IMR-90 (cell line): Measurements from ENCODE around the gene CLEC16A. TPM values are rescaled to one million over a fixed set of nuclear protein-coding genes. Genes with fewer than 3 reads are reported as not detected.

Experiments used
- ATAC-seq: fragments of 200-7000 bp; cut with Tn5 transposase; 2 replicates; pipeline ENCODE4 v1.9.1; 2020; ENCODE audit warnings: low read depth, mild to moderate bottlenecking, moderate library complexity
- BruUV-seq: library from RNA; stranded (reverse); fragments of 400-500 nt; replicated peaks from 2 replicates; lab custom pipeline; 2021; lab: Mats Ljungman, UMichigan
- CTCF ChIA-PET: fragments of 300-600 bp; formaldehyde crosslinking; extraction: SDS; loops from one replicate; lab custom pipeline; 2021; ENCODE audit warnings: antibody characterized with exemption; lab: Yijun Ruan, JAX
- POLR2A ChIA-PET: fragments of 300-600 bp; sonication (Branson Sonifier 250); formaldehyde crosslinking; loops from one replicate; lab custom pipeline; 2022; ENCODE audit warnings: antibody characterized with exemption; ENCODE audit not compliant: unreplicated experiment; lab: Charles Lee
- DNase-seq: peaks from one replicate; pipeline ENCODE4 v3.0.0; 2013
- H2AFZ ChIP-seq: replicated peaks from 2 replicates; pipeline ENCODE3; 2013; ENCODE audit warnings: low read length, mild to moderate bottlenecking; ENCODE audit not compliant: poor library complexity
- H2AK5ac ChIP-seq: 2 replicates; pipeline ENCODE4 v1.6.1; 2013; ENCODE audit warnings: low read depth, low read length, inconsistent platforms
- H2AK9ac ChIP-seq: replicated peaks from 2 replicates; pipeline ENCODE3; 2013; ENCODE audit warnings: mild to moderate bottlenecking, low read depth, low read length, moderate library complexity; ENCODE audit not compliant: poor library complexity
- H2BK120ac ChIP-seq: 2 replicates; pipeline ENCODE4 v1.6.1; 2013; ENCODE audit warnings: low read depth, low read length, inconsistent platforms
- H2BK15ac ChIP-seq: 3 replicates; pipeline ENCODE4 v1.6.1; 2013; ENCODE audit warnings: low read depth, low read length, inconsistent platforms
- H2BK20ac ChIP-seq: 2 replicates; pipeline ENCODE4 v1.6.1; 2013; ENCODE audit warnings: low read depth, mild to moderate bottlenecking, inconsistent platforms, low read length, moderate library complexity
- H2BK5ac ChIP-seq: 2 replicates; pipeline ENCODE4 v1.6.1; 2013; ENCODE audit warnings: mild to moderate bottlenecking, low read depth, low read length, inconsistent platforms; ENCODE audit not compliant: poor library complexity, severe bottlenecking
- H3K14ac ChIP-seq: replicated peaks from 2 replicates; pipeline ENCODE4 v1.6.1; 2013; ENCODE audit warnings: low read depth, low read length, inconsistent platforms
- H3K18ac ChIP-seq: 2 replicates; pipeline ENCODE4 v1.6.1; 2013; ENCODE audit warnings: low read depth, low read length, control low read depth
- H3K23ac ChIP-seq: 2 replicates; pipeline ENCODE4 v1.6.1; 2013; ENCODE audit warnings: low read depth, low read length, inconsistent platforms
- H3K27ac ChIP-seq: 2 replicates; pipeline ENCODE4 v1.5.1; 2013; ENCODE audit warnings: mild to moderate bottlenecking, control low read depth, low read length; ENCODE audit not compliant: insufficient read depth
- H3K27me3 ChIP-seq: 2 replicates; pipeline ENCODE4 v1.6.1; 2013; ENCODE audit warnings: low read length; ENCODE audit not compliant: control insufficient read depth, insufficient read depth
- H3K36me3 ChIP-seq: 2 replicates; pipeline ENCODE4 v1.6.1; 2013; ENCODE audit warnings: low read length, mixed read lengths; ENCODE audit not compliant: control insufficient read depth, insufficient read depth
- H3K4ac ChIP-seq: 2 replicates; pipeline ENCODE4 v1.6.1; 2013; ENCODE audit warnings: low read depth, low read length, inconsistent platforms
- H3K4me1 ChIP-seq: 2 replicates; pipeline ENCODE4 v1.6.1; 2013; ENCODE audit warnings: low read length, mixed read lengths; ENCODE audit not compliant: control insufficient read depth, insufficient read depth
- H3K4me2 ChIP-seq: 2 replicates; pipeline ENCODE4 v1.6.1; 2013; ENCODE audit warnings: low read depth, mild to moderate bottlenecking, control low read depth, low read length, moderate library complexity
- H3K4me3 ChIP-seq: 2 replicates; pipeline ENCODE4 v1.5.1; 2013; ENCODE audit warnings: low read depth, mild to moderate bottlenecking, control low read depth, low read length, moderate library complexity; ENCODE audit not compliant: insufficient read depth
- H3K56ac ChIP-seq: 2 replicates; pipeline ENCODE4 v1.6.1; 2013; ENCODE audit warnings: low read length, inconsistent platforms; ENCODE audit not compliant: insufficient read depth; ENCODE audit errors: extremely low read depth
- H3K79me1 ChIP-seq, 2 experiments: 2 replicates each; pipeline ENCODE4 v1.6.1; 2013; ENCODE audit warnings: low read length in 2 of 2, inconsistent platforms in 1 of 2, low read depth in 1 of 2
- H3K9ac ChIP-seq: 2 replicates; pipeline ENCODE4 v1.6.1; 2013; ENCODE audit warnings: low read depth, low read length, control low read depth
- H3K9me1 ChIP-seq: 2 replicates; pipeline ENCODE4 v1.6.1; 2013; ENCODE audit warnings: low read length, inconsistent platforms; ENCODE audit not compliant: insufficient read depth
- H3K9me3 ChIP-seq: 2 replicates; pipeline ENCODE4 v1.6.1; 2013; ENCODE audit warnings: low read length; ENCODE audit not compliant: control insufficient read depth, insufficient read depth
- H4K20me1 ChIP-seq: 2 replicates; pipeline ENCODE4 v1.6.1; 2013; ENCODE audit warnings: low read length, inconsistent platforms; ENCODE audit not compliant: insufficient read depth
- H4K5ac ChIP-seq: 2 replicates; pipeline ENCODE4 v1.6.1; 2013; ENCODE audit warnings: mild to moderate bottlenecking, low read depth, low read length, control low read depth
- H4K8ac ChIP-seq, 2 experiments: 2 replicates each; pipeline ENCODE4 v1.6.1; 2013; ENCODE audit warnings: low read depth in 2 of 2, low read length in 2 of 2, control low read depth in 1 of 2, inconsistent platforms in 1 of 2
- H4K91ac ChIP-seq: 2 replicates; pipeline ENCODE4 v1.6.1; 2013; ENCODE audit warnings: low read depth, low read length, inconsistent platforms; ENCODE audit not compliant: insufficient read depth
- BHLHE40 ChIP-seq: fragments of 150-350 bp; IDR thresholded peaks from 2 replicates; pipeline ENCODE4 v1.6.1; 2016; ENCODE audit warnings: mild to moderate bottlenecking, low read depth, low read length
- CEBPB ChIP-seq: IDR thresholded peaks from 2 replicates; pipeline ENCODE4 v1.6.1; 2012; ENCODE audit warnings: low read depth, low read length, improper control_type of control experiment
- CHD1 ChIP-seq: IDR thresholded peaks from 2 replicates; pipeline ENCODE4 v1.6.1; 2012; ENCODE audit warnings: low read depth, low read length, improper control_type of control experiment
- FOS ChIP-seq: fragments of 150-350 bp; IDR thresholded peaks from 2 replicates; pipeline ENCODE4 v1.6.1; 2016; ENCODE audit warnings: low read depth, low read length
- MAFK ChIP-seq: IDR thresholded peaks from 2 replicates; pipeline ENCODE4 v1.6.1; 2012; ENCODE audit warnings: low read depth, low read length, improper control_type of control experiment
- MAZ ChIP-seq: IDR thresholded peaks from 2 replicates; pipeline ENCODE4 v1.6.1; 2012; ENCODE audit warnings: low read depth, mild to moderate bottlenecking, low read length, improper control_type of control experiment, moderate library complexity, borderline replicate concordance
- MXI1 ChIP-seq: IDR thresholded peaks from 2 replicates; pipeline ENCODE4 v1.6.1; 2012; ENCODE audit warnings: low read depth, mild to moderate bottlenecking, low read length, moderate library complexity, borderline replicate concordance
- NFE2L2 ChIP-seq: fragments of 150-350 bp; IDR thresholded peaks from 2 replicates; pipeline ENCODE4 v1.6.1; 2016; ENCODE audit warnings: low read depth, mild to moderate bottlenecking, low read length
- POLR2A ChIP-seq: IDR thresholded peaks from 2 replicates; pipeline ENCODE4 v1.6.1; 2012; ENCODE audit warnings: mild to moderate bottlenecking, low read depth, low read length
- RAD21 ChIP-seq: IDR thresholded peaks from 2 replicates; pipeline ENCODE4 v1.6.1; 2012; ENCODE audit warnings: low read length, improper control_type of control experiment
- RCOR1 ChIP-seq: IDR thresholded peaks from 2 replicates; pipeline ENCODE4 v1.6.1; 2012; ENCODE audit warnings: mild to moderate bottlenecking, low read length, improper control_type of control experiment; ENCODE audit not compliant: insufficient replicate concordance
- RFX5 ChIP-seq: IDR thresholded peaks from 2 replicates; pipeline ENCODE4 v1.8.0; 2012; ENCODE audit warnings: low read depth, mild to moderate bottlenecking, low read length, moderate library complexity
- SMC3 ChIP-seq: fragments of 150-350 bp; IDR thresholded peaks from 2 replicates; pipeline ENCODE4 v1.6.1; 2016; ENCODE audit warnings: low read depth, mild to moderate bottlenecking, antibody characterized with exemption, low read length, moderate library complexity
- USF2 ChIP-seq: fragments of 150-350 bp; IDR thresholded peaks from 2 replicates; pipeline ENCODE4 v1.6.1; 2017; ENCODE audit warnings: mild to moderate bottlenecking, antibody characterized with exemption, low read length, low read depth
- WGBS, 2 experiments: methylation state at CpG; one replicate each; pipeline versions ENCODE4 v1.1.5 to v1.1.7; 2013; ENCODE audit warnings: missing lambda C conversion rate in 2 of 2; ENCODE audit not compliant: insufficient read length in 1 of 2; ENCODE audit errors: extremely low coverage in 2 of 2; 5-methylcytosine and 5-hydroxymethylcytosine counted together
- dilution Hi-C: fragments of 300-500 bp; cut with HindIII; formaldehyde crosslinking; loops from one replicate; pipeline ENCODE4 v1.14.3; 2018; ENCODE audit warnings: low sequenced_read_pairs; ENCODE audit not compliant: unreplicated experiment
- in situ Hi-C: fragments of 300-500 bp; cut with MboI; formaldehyde crosslinking; loops from 3 replicates; pipeline ENCODE4 v1.14.3; 2019; ENCODE audit warnings: low sequenced_read_pairs, inconsistent platforms, mixed read lengths
- intact Hi-C: fragments of 100-400 bp; cut with micrococcal nuclease; formaldehyde crosslinking; loops from 2 replicates; pipeline ENCODE4 v1.10.0; 2022
- polyA plus RNA-seq, 3 experiments: library from polyadenylated mRNA; depleted of rRNA; stranded (reverse); fragments of >200 nt; gene quantifications; 2 replicates each; pipeline ENCODE4 v1.2.3, GENCODE V29; 2012; ENCODE audit warnings: low replicate concordance in 1 of 3
- total RNA-seq: library from RNA; depleted of rRNA; stranded (reverse); fragments of >200 nt; gene quantifications from 2 replicates; pipeline ENCODE4 v1.2.3, GENCODE V29; 2012
- TF ChIP-seq, protein P1 (sequence below): fragments of 150-350 bp; IDR thresholded peaks from 2 replicates; pipeline ENCODE4 v1.6.1; 2016; ENCODE audit warnings: low read depth, mild to moderate bottlenecking, low read length, moderate library complexity, borderline replicate concordance
- TF ChIP-seq, protein P2 (sequence below): conservative IDR thresholded peaks from 2 replicates; pipeline ENCODE4 v1.5.1; 2012; ENCODE audit warnings: mild to moderate bottlenecking, low read depth, low read length, improper control_type of control experiment

CLEC16A gene
- total and polyA plus RNA-seq, 2 of the 4 experiments (the other 2 are of a cell fraction): 15.9 to 16.5 TPM

GRCh38 chr16:10943064-10943353 is 1.4 kb upstream of the CLEC16A start:
- POLR2A ChIA-PET: no interaction called here
- H3K56ac ChIP-seq: no peak overlapping the region
- H3K4me3 ChIP-seq: no peak overlapping the region
- no peak overlapping the region for H4K91ac ChIP-seq
- TF ChIP-seq, protein P1, sequence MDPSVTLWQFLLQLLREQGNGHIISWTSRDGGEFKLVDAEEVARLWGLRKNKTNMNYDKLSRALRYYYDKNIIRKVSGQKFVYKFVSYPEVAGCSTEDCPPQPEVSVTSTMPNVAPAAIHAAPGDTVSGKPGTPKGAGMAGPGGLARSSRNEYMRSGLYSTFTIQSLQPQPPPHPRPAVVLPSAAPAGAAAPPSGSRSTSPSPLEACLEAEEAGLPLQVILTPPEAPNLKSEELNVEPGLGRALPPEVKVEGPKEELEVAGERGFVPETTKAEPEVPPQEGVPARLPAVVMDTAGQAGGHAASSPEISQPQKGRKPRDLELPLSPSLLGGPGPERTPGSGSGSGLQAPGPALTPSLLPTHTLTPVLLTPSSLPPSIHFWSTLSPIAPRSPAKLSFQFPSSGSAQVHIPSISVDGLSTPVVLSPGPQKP: no peak
- TF ChIP-seq POLR2A (no peak), MAZ (no peak), SMC3 (no peak), RFX5 (no peak), FOS (no peak), NFE2L2 (no peak), CHD1 (no peak), RCOR1 (no peak), MAFK (no peak), BHLHE40 (no peak), USF2 (no peak), CEBPB (no peak), RAD21 (no peak), MXI1 (no peak)
- TF ChIP-seq, protein P2, sequence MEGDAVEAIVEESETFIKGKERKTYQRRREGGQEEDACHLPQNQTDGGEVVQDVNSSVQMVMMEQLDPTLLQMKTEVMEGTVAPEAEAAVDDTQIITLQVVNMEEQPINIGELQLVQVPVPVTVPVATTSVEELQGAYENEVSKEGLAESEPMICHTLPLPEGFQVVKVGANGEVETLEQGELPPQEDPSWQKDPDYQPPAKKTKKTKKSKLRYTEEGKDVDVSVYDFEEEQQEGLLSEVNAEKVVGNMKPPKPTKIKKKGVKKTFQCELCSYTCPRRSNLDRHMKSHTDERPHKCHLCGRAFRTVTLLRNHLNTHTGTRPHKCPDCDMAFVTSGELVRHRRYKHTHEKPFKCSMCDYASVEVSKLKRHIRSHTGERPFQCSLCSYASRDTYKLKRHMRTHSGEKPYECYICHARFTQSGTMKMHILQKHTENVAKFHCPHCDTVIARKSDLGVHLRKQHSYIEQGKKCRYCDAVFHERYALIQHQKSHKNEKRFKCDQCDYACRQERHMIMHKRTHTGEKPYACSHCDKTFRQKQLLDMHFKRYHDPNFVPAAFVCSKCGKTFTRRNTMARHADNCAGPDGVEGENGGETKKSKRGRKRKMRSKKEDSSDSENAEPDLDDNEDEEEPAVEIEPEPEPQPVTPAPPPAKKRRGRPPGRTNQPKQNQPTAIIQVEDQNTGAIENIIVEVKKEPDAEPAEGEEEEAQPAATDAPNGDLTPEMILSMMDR: no peak
- DNase-seq (no peak), ATAC-seq (no peak)
- in situ Hi-C loops (loop anchor here (25.0 kb wide), 1 partner anchor 1831 kb away; no protein-coding TSS in a partner anchor), intact Hi-C loops (no loop called here), dilution Hi-C loops (no loop called here)
- BruUV-seq: no TSS peak
- H3K9ac ChIP-seq: no peak overlapping the region
- WGBS, 2 experiments: no CpG with 5 or more reads among the region's 7 CpGs
- H3K36me3 ChIP-seq: peaks cover 11% of the 10 kb centered on the region; the same call in 1 of the 2 replicates
- CTCF ChIA-PET: no interaction called here
- H4K20me1 ChIP-seq: peaks cover 63% of the 10 kb centered on the region
- no peaks in the 10 kb centered on the region for H3K9me3 ChIP-seq
- H2BK15ac ChIP-seq: no peak overlapping the region
- no peak overlapping the region for H3K4ac ChIP-seq
- no peak overlapping the region for H3K23ac ChIP-seq
- H3K27ac ChIP-seq: no peak overlapping the region
- peaks cover 40 to 79% of the 10 kb centered on the region in 2 experiments for H3K79me1 ChIP-seq
- no peaks in the 10 kb centered on the region for H3K27me3 ChIP-seq
- H2BK20ac ChIP-seq: no peak overlapping the region
- H3K18ac ChIP-seq: no peak overlapping the region
- no peak overlapping the region for H2BK120ac ChIP-seq
- H4K5ac ChIP-seq: peak overlapping the region; percentile 99; the same call in 1 of the 2 replicates
- H2AK5ac ChIP-seq: no peak overlapping the region; the same call in 1 of the 2 replicates
- no peak overlapping the region for H3K14ac ChIP-seq
- peaks cover 21% of the 10 kb centered on the region for H3K4me1 ChIP-seq
- H4K8ac ChIP-seq: peak overlapping the region; percentile 100; a peak in 3 of 4 replicates
- no peak overlapping the region for H3K4me2 ChIP-seq
- no peak overlapping the region for H2AFZ ChIP-seq
- H2AK9ac ChIP-seq: no peak overlapping the region
- no peak overlapping the region for H2BK5ac ChIP-seq
- peaks cover 40% of the 10 kb centered on the region for H3K9me1 ChIP-seq
